Spleen (tissue), 11 donors: ENCODE results near the gene BCL6. TPM values are rescaled to one million over a fixed set of nuclear protein-coding genes. Genes with fewer than 3 reads are reported as not detected.

ENCODE experiments used
- DNase-seq: peaks from one replicate; pipeline ENCODE4 v3.0.0-alpha.2; 2020
- H3K27ac ChIP-seq, 8 donors: fragments of 200-600 bp; sonication (generic) in 7 of 8; 1 replicate in 4 of 8; 2 replicates in 4 of 8; pipeline versions ENCODE4 v1.5.0 to v1.8.0; 2016 to 2021; ENCODE audit warnings: inconsistent platforms in 4 of 8, mild to moderate bottlenecking in 4 of 8, moderate library complexity in 1 of 8
- H3K27me3 ChIP-seq, 7 donors: fragments of 200-600 bp; sonication (generic) in 6 of 7; replicated peaks in 1 of 7; 1 replicate in 4 of 7; 2 replicates in 3 of 7; pipeline versions ENCODE4 v1.5.0 to v1.8.0; 2016 to 2021; ENCODE audit warnings: inconsistent platforms in 3 of 7, mild to moderate bottlenecking in 1 of 7
- H3K36me3 ChIP-seq, 6 donors: fragments of 200-600 bp; sonication (generic) in 5 of 6; 1 replicate in 4 of 6; 2 replicates in 2 of 6; pipeline versions ENCODE4 v1.5.0 to v1.8.0; 2016 to 2021; ENCODE audit warnings: inconsistent platforms in 2 of 6
- H3K4me1 ChIP-seq, 6 donors: fragments of 200-600 bp; sonication (generic) in 5 of 6; 1 replicate in 3 of 6; 2 replicates in 3 of 6; pipeline versions ENCODE4 v1.5.0 to v1.8.0; 2016 to 2021; ENCODE audit warnings: inconsistent platforms in 3 of 6
- H3K4me3 ChIP-seq, 8 donors: fragments of 200-600 bp; sonication (generic) in 7 of 8; 1 replicate in 4 of 8; 2 replicates in 4 of 8; pipeline versions ENCODE4 v1.5.0 to v1.8.0; 2016 to 2021; ENCODE audit warnings: inconsistent platforms in 4 of 8, mild to moderate bottlenecking in 4 of 8, moderate library complexity in 2 of 8
- H3K9me3 ChIP-seq, 8 donors: fragments of 200-600 bp; sonication (generic) in 7 of 8; 1 replicate in 4 of 8; 2 replicates in 4 of 8; pipeline versions ENCODE4 v1.5.0 to v1.8.0; 2016 to 2021; ENCODE audit warnings: inconsistent platforms in 4 of 8
- CTCF ChIP-seq, 11 experiments: fragments of 200-600 bp in 7 of 11; fragments of 450-650 bp in 4 of 11; sonication (generic) in 4 of 11; IDR thresholded peaks in 8 of 11; conservative IDR thresholded peaks in 3 of 11; 1 replicate in 7 of 11; 2 replicates in 4 of 11; pipeline versions ENCODE4 v1.4.0 to v1.8.0; 2016 to 2021; ENCODE audit warnings: antibody characterized with exemption in 11 of 11, inconsistent platforms in 4 of 11, mild to moderate bottlenecking in 1 of 11
- POLR2A ChIP-seq, 3 donors: fragments of 450-650 bp; IDR thresholded peaks; one replicate each; pipeline ENCODE4 v1.5.1; 2017; ENCODE audit warnings: antibody characterized with exemption in 3 of 3, mild to moderate bottlenecking in 1 of 3
- POLR2AphosphoS5 ChIP-seq, 3 donors: sonication (generic); formaldehyde crosslinking; IDR thresholded peaks; one replicate each; pipeline ENCODE4 v1.5.1; 2017; ENCODE audit warnings: antibody characterized with exemption in 3 of 3
- WGBS, 5 donors: extraction: QIAGEN DNeasy Blood & Tissue Kit in 3 of 5; methylation state at CpG; one replicate each; pipeline versions ENCODE4 v1.1.5 to v1.1.7; 2013 to 2018; 5-methylcytosine and 5-hydroxymethylcytosine counted together
- intact Hi-C: fragments of 100-400 bp; cut with DNase I; formaldehyde crosslinking; loops from one replicate; pipeline ENCODE4 v1.15.0; 2023; ENCODE audit warnings: low total_unique reads
- polyA plus RNA-seq, 3 donors: library from polyadenylated mRNA; stranded (reverse); fragments of 200-250 nt; gene quantifications; one replicate each; pipeline ENCODE4 v1.2.1, GENCODE V29; 2013
- total RNA-seq, 7 donors: library from RNA; depleted of rRNA in 3 of 7; stranded (reverse); fragments of >200 nt in 3 of 7; fragmentation: NEBNext Ultra II Directional in 4 of 7; extraction: Animal tissue kit (Norgen Biotek cat#: 25700) in 4 of 7; gene quantifications; one replicate each; pipeline versions ENCODE4 v1.1.0 to v1.2.1, GENCODE V29; 2016 to 2021
- donor health status: healthy with polysubstance abuse.
- donor health status: DM: no; HTN: no; CAD: no; lungs with moderate emphysema.
- donor health status: DM: no; HTN: no; CAD: no.
- donor health status: Bipolar disorder and iron deficiency.
- donor health status: healthy.
- donor health status: DM: no; HTN: no; CAD: no.
- donor health status: DM: yes; HTN: yes; CAD: no.

The BCL6 gene
- total and polyA plus RNA-seq, 10 donors, result 9.5 to 444 (median 132) TPM

DNA sequence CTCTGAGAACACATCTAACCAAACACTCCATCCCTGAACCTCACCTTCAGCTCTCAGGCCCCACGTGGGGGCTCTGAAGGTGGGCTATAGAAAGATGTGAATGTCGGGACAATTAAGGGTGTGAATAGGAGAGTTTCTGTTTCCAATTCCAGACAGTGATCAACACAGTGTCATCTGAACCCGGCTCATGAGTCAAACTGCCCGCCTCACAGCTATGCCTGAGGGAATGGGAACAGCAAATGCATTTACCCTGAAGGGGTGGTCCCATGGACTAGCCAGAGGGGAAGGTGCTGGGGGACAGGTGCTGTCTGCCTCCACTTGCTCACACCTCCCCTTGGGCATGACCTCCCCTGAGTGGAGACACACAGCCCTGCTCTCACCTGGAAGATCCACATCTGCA, 49.2 kb downstream of the BCL6 start:
- Histone ChIP-seq H3K4me3 (no peak overlapping the region), H3K36me3 (no peaks in the 10 kb centered on the region), H3K9me3 (no peaks in the 10 kb centered on the region), H3K4me1 (no peaks in the 10 kb centered on the region), H3K27ac (peak overlapping the region in 5 of 8 donors; percentile 22 to 70 (median 51)), H3K27me3 (peaks cover 0 to 24% (median 0%) of the 10 kb centered on the region in 7 donors)
- 51 to 57% (median 54%) methylated on average over 4 of the region's 4 CpGs for WGBS, 5 donors
- intact Hi-C loops, result no loop called here
- no peak for TF ChIP-seq CTCF (IDR thresholded peaks at IDR 0.05 in 8 of 11, conservative IDR thresholded peaks at IDR 0.05 in 3 of 11)
- TF ChIP-seq POLR2A (IDR thresholded peaks at IDR 0.05), result no peak
- TF ChIP-seq POLR2AphosphoS5 (IDR thresholded peaks at IDR 0.05), result no peak
- DNase-seq, result no peak

DNA sequence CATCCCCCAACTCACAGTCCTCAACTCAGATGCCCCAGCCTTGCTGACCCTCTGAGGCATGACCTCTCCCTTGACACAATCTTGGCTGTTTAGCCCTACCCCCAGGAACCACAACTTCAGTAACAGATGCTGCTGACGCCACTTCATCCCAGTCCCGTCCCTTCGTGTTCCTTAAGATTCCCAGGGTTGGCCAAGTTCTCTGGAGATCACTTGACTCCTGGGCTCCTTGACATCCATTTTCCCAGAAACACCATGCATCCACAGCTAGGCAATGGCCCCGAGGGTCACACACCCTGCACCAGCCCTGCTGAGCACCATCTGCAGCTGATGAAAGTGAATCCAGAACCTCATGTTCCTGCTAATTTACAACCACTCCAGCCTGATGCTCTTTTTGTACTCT, 49.8 kb downstream of the BCL6 start:
- no peaks in the 10 kb centered on the region for H3K4me1 ChIP-seq
- no peak for DNase-seq
- intact Hi-C loops, result no loop called here
- 62 to 80% (median 77%) methylated on average over 4 of the region's 4 CpGs for WGBS, 5 donors
- no peak overlapping the region for H3K4me3 ChIP-seq
- H3K9me3 ChIP-seq, result no peaks in the 10 kb centered on the region
- H3K27me3 ChIP-seq, result peaks cover 0 to 27% (median 0%) of the 10 kb centered on the region in 7 donors
- peak overlapping the region in 3 of 8 donors; percentile 29 to 68 (median 57) for H3K27ac ChIP-seq
- no peak for TF ChIP-seq CTCF (IDR thresholded peaks at IDR 0.05 in 8 of 11, conservative IDR thresholded peaks at IDR 0.05 in 3 of 11)
- peak in 2 of 3 donors; percentile 66 to 72 for TF ChIP-seq POLR2AphosphoS5 (IDR thresholded peaks at IDR 0.05)
- no peak for TF ChIP-seq POLR2A (IDR thresholded peaks at IDR 0.05)
- H3K36me3 ChIP-seq, result no peaks in the 10 kb centered on the region

DNA sequence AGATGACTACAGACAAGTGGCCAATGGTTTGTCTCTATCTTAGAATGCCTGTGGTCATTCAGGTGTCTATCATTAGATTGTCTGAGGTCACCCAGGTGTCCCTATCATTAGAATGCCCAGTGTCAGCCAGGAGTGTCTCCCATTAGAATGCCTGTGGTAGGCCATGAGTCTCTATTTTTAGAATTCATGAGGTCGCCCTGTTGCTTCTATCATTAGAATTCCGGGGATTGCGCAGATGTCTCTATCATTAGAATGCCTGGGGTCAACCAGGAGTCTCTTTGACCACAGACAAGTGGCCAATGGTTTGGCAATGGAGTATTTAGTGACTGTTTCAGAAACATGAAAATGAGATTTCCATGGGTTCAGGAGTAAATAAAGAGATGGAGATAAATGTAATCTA, 50.5 kb downstream of the BCL6 start:
- DNase-seq, result no peak
- H3K36me3 ChIP-seq, result no peaks in the 10 kb centered on the region
- 52 to 77% (median 69%) methylated on average over 3 of the region's 3 CpGs for WGBS, 5 donors
- H3K4me1 ChIP-seq, result no peaks in the 10 kb centered on the region
- TF ChIP-seq POLR2A (IDR thresholded peaks at IDR 0.05), result no peak
- TF ChIP-seq POLR2AphosphoS5 (IDR thresholded peaks at IDR 0.05), result no peak
- TF ChIP-seq CTCF (IDR thresholded peaks at IDR 0.05 in 8 of 11, conservative IDR thresholded peaks at IDR 0.05 in 3 of 11), result no peak
- H3K9me3 ChIP-seq, result no peaks in the 10 kb centered on the region
- H3K27me3 ChIP-seq, result peaks cover 0 to 27% (median 0%) of the 10 kb centered on the region in 7 donors
- H3K27ac ChIP-seq, result peak overlapping the region in 4 of 8 donors; percentile 24 to 68 (median 62)
- intact Hi-C loops, result no loop called here
- H3K4me3 ChIP-seq, result no peak overlapping the region

DNA sequence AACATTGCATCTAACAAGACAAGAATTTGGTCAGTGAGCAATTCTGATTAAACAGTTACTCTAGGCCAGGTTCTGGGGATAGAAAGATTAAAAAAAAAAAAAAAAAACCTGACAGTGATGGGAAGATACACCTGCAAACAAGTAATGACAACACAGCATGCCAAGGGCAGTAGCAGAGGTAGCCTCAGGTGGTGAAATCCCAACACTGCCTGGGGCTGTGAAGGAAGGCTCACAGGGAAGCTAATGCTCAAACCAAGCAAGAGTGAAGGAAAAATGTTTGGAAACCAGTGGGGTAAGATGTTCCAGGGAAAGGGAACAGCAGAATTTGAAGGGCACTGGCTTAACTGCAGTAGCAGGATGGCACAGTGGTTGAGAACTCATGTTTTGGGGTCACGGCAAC, 51.8 kb downstream of the BCL6 start:
- Histone ChIP-seq H3K27me3 (peaks cover 0 to 34% (median 0%) of the 10 kb centered on the region in 7 donors), H3K9me3 (no peaks in the 10 kb centered on the region), H3K27ac (no peak overlapping the region), H3K4me1 (no peaks in the 10 kb centered on the region), H3K4me3 (no peak overlapping the region), H3K36me3 (no peaks in the 10 kb centered on the region)
- 93 to 100% (median 95%) methylated on average over 1 of the region's 1 CpG for WGBS, 5 donors
- TF ChIP-seq POLR2AphosphoS5 (IDR thresholded peaks at IDR 0.05) (no peak), CTCF (IDR thresholded peaks at IDR 0.05 in 8 of 11, conservative IDR thresholded peaks at IDR 0.05 in 3 of 11) (no peak), POLR2A (IDR thresholded peaks at IDR 0.05) (no peak)
- DNase-seq, result no peak
- intact Hi-C loops, result no loop called here
